Endothelial cell of umbilical vein (primary cell): ENCODE results near the gene DLGAP5. TPM values are rescaled to one million over a fixed set of nuclear protein-coding genes. Genes with fewer than 3 reads are reported as not detected.

Experiments used
- BruUV-seq: library from RNA; stranded (reverse); fragments of 400-500 nt; replicated peaks from 2 replicates; lab custom pipeline; 2021; lab: Mats Ljungman, UMichigan
- CTCF ChIA-PET: fragments of 300-600, 350-600 bp; sonication (Branson Sonifier 250); formaldehyde crosslinking; loops from one replicate; lab custom pipeline; 2021; ENCODE audit warnings: antibody characterized with exemption, inconsistent platforms; lab: Charles Lee
- POLR2A ChIA-PET: fragments of 300-600, 350-600 bp; sonication (Branson Sonifier 250); formaldehyde crosslinking; loops from one replicate; lab custom pipeline; 2021; ENCODE audit warnings: antibody characterized with exemption, inconsistent platforms; lab: Charles Lee
- DNase-seq: peaks from one replicate; pipeline ENCODE4 v3.0.0-alpha.2; 2011; ENCODE audit warnings: low read depth, low spot score
- FAIRE-seq: peaks from 2 replicates; lab custom pipeline; 2011; peaks lifted over from hg19 to GRCh38; lab: Jason Lieb, UNC
- H2AFZ ChIP-seq: 2 replicates; pipeline ENCODE4 v1.6.0; 2012; ENCODE audit warnings: low read depth, low read length, control low read depth, inconsistent platforms
- H3K27ac ChIP-seq: 2 replicates; pipeline ENCODE4 v1.5.1; 2011; ENCODE audit warnings: low read depth, mild to moderate bottlenecking, control low read depth, low read length, moderate library complexity; ENCODE audit not compliant: insufficient read depth
- H3K27me3 ChIP-seq, 2 experiments: 2 replicates each; pipeline versions ENCODE4 v1.6.0 to v1.6.1; 2011; ENCODE audit warnings: low read length in 2 of 2, mixed read lengths in 1 of 2; ENCODE audit not compliant: control insufficient read depth in 2 of 2, insufficient read depth in 2 of 2
- H3K36me3 ChIP-seq, 2 experiments: 2 replicates in 1 of 2; 3 replicates in 1 of 2; pipeline ENCODE4 v1.5.1; 2011; ENCODE audit warnings: low read length in 2 of 2, mild to moderate bottlenecking in 1 of 2, moderate library complexity in 1 of 2; ENCODE audit not compliant: control insufficient read depth in 2 of 2, insufficient read depth in 2 of 2; ENCODE audit errors: extremely low read depth in 1 of 2
- H3K4me1 ChIP-seq: 3 replicates; pipeline ENCODE4 v1.5.1; 2011; ENCODE audit warnings: mild to moderate bottlenecking, low read length; ENCODE audit not compliant: control insufficient read depth, insufficient read depth; ENCODE audit errors: extremely low read depth
- H3K4me2 ChIP-seq: 2 replicates; pipeline ENCODE4 v1.6.1; 2011; ENCODE audit warnings: low read length, control low read depth, mixed read lengths; ENCODE audit not compliant: insufficient read depth
- H3K4me3 ChIP-seq, 3 experiments: fragments of 200-600 bp in 1 of 3; sonication (generic), shearing (Covaris generic) in 1 of 3; replicated peaks in 1 of 3; 2 replicates each; pipeline ENCODE4 v1.5.1; 2011 to 2016; ENCODE audit warnings: control low read depth in 3 of 3, low read length in 3 of 3, mild to moderate bottlenecking in 2 of 3, inconsistent platforms in 1 of 3, low read depth in 1 of 3, moderate library complexity in 1 of 3; ENCODE audit not compliant: insufficient read depth in 1 of 3
- H3K79me2 ChIP-seq: 2 replicates; pipeline ENCODE4 v1.6.0; 2012; ENCODE audit warnings: low read length, inconsistent platforms; ENCODE audit not compliant: control insufficient read depth, insufficient read depth
- H3K9ac ChIP-seq: replicated peaks from 2 replicates; pipeline ENCODE3; 2011; ENCODE audit warnings: low read length, control low read depth; ENCODE audit not compliant: insufficient read depth; ENCODE audit errors: extremely low read depth
- H3K9me1 ChIP-seq: replicated peaks from 3 replicates; pipeline ENCODE4 v1.6.0; 2011; ENCODE audit warnings: mild to moderate bottlenecking, low read length; ENCODE audit not compliant: control insufficient read depth, insufficient read depth; ENCODE audit errors: extremely low read depth
- H3K9me3 ChIP-seq: replicated peaks from 2 replicates; pipeline ENCODE4 v1.5.1; 2012; ENCODE audit warnings: low read length, inconsistent platforms; ENCODE audit not compliant: control insufficient read depth, insufficient read depth
- H4K20me1 ChIP-seq: replicated peaks from 2 replicates; pipeline ENCODE3; 2011; ENCODE audit warnings: mild to moderate bottlenecking, low read length; ENCODE audit not compliant: control insufficient read depth, insufficient read depth; ENCODE audit errors: extremely low read depth
- EZH2 ChIP-seq: IDR thresholded peaks from 2 replicates; pipeline ENCODE4 v1.6.1; 2012; ENCODE audit warnings: borderline replicate concordance, low read depth, mild to moderate bottlenecking, moderate library complexity, low read length, inconsistent platforms; ENCODE audit not compliant: severe bottlenecking
- FOS ChIP-seq: IDR thresholded peaks from 2 replicates; pipeline ENCODE4 v1.6.1; 2011; ENCODE audit warnings: mild to moderate bottlenecking, low read length, moderate library complexity, borderline replicate concordance; ENCODE audit not compliant: insufficient read depth
- JUN ChIP-seq: IDR thresholded peaks from 2 replicates; pipeline ENCODE4 v1.6.1; 2011; ENCODE audit warnings: borderline replicate concordance, low read depth; ENCODE audit not compliant: insufficient read length, insufficient read depth
- MYC ChIP-seq: IDR thresholded peaks from one replicate; pipeline ENCODE4 v1.6.1; 2011; ENCODE audit warnings: mild to moderate bottlenecking, low read depth, low read length
- POLR2A ChIP-seq: IDR thresholded peaks from 2 replicates; pipeline ENCODE4 v1.6.1; 2012; ENCODE audit warnings: low read depth, mild to moderate bottlenecking, control low read depth, low read length
- dilution Hi-C: fragments of 300-500 bp; cut with MboI; formaldehyde crosslinking; loops from one replicate; pipeline ENCODE4 v1.15.0; 2019; ENCODE audit warnings: low sequenced_read_pairs; ENCODE audit not compliant: extremely low pct_ligation_motif_present
- intact Hi-C: fragments of 100-400 bp; cut with micrococcal nuclease; formaldehyde crosslinking; loops from one replicate; pipeline ENCODE4 v1.10.0; 2022
- polyA plus RNA-seq, 4 experiments: library from polyadenylated mRNA; depleted of rRNA in 3 of 4; stranded (reverse) in 3 of 4; unstranded in 1 of 4; fragments of >200 nt; gene quantifications; 2 replicates each; pipeline versions ENCODE4 v1.2.1 to v1.2.3, GENCODE V29; 2011 to 2012; ENCODE audit warnings: missing spikeins in 1 of 4
- total RNA-seq: library from RNA; stranded (reverse); gene quantifications from 2 replicates; pipeline ENCODE4 v1.2.3, GENCODE V29; 2021
- TF ChIP-seq, protein P1 (sequence below): IDR thresholded peaks from 2 replicates; pipeline ENCODE4 v1.6.1; 2011; ENCODE audit not compliant: insufficient read depth, insufficient read length

The DLGAP5 gene
- total and polyA plus RNA-seq, 2 donors (not counting 3 experiments of a cell fraction or from before 2014, with no cell fraction given) = 8.3 to 83.2 TPM

DNA sequence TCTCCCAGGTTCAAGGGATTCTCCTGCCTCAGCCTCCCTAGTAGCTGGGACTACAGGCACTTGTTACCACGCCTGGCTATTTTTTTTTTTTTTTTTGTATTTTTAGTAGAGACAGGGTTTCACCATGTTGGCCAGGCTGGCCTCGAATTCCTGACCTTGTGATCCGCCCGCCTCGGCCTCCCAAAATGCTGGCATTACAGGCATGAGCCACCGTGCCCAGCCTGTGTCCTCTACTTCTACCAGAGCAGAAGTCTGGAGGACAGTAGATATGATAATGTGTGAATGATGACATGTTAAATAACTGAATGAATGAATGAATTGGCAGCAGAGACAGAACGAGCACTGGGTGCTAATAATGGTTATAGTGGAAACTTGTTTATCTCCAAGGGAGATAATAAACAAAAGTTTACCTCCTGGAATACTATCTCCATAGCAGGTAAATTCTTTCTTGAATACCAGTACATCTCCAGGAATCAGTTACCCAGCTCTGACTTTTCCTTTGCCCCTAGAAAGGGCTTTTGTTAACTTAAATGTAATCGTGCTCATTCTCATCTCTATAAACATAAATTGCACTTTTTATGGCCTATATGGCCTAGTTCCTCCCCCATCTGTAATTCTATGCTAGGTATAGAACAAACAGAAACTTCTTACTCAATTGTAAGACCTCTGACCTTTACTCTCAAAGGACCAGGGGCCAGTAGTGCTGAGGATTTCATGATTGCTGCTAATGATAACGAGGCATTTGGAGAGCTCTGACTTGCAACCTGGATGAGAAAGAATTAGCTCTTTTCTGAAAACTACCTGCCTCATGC is 69.6 kb downstream of the DLGAP5 start:
- Histone ChIP-seq H3K9me1 (no peaks in the 10 kb centered on the region), H2AFZ (no peak overlapping the region), H3K27ac (no peak overlapping the region), H4K20me1 (no peaks in the 10 kb centered on the region), H3K27me3 (no peaks in the 10 kb centered on the region), H3K4me1 (no peaks in the 10 kb centered on the region), H3K4me2 (no peak overlapping the region), H3K79me2 (no peaks in the 10 kb centered on the region), H3K4me3 (no peak overlapping the region), H3K9ac (no peak overlapping the region), H3K36me3 (no peaks in the 10 kb centered on the region), H3K9me3 (no peaks in the 10 kb centered on the region)
- DNase-seq = no peak
- BruUV-seq = no TSS peak
- no peak for TF ChIP-seq FOS
- TF ChIP-seq POLR2A = no peak
- TF ChIP-seq, protein P1, sequence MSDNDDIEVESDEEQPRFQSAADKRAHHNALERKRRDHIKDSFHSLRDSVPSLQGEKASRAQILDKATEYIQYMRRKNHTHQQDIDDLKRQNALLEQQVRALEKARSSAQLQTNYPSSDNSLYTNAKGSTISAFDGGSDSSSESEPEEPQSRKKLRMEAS = no peak
- TF ChIP-seq EZH2 = no peak
- no peak for TF ChIP-seq JUN
- no peak for TF ChIP-seq MYC
- FAIRE-seq = no peak
- CTCF ChIA-PET = no interaction called here
- POLR2A ChIA-PET = no interaction called here
- intact Hi-C loops = no loop called here
- dilution Hi-C loops = no loop called here
